HG02884 (cell line): ENCODE results near the gene GAGE12G.
"Not testable (repeated sequence)": the region's sequence is repeated elsewhere in the genome, so short reads cannot be mapped to it uniquely, and the experiment has no call there.

Experiments used
- ATAC-seq: cut with Tn5 transposase; IDR thresholded peaks from one replicate; pipeline ENCODE4 v1.9.1; 2021; ENCODE audit warnings: mild to moderate bottlenecking, moderate library complexity; ENCODE audit not compliant: unreplicated experiment

Gene GAGE12G

DNA sequence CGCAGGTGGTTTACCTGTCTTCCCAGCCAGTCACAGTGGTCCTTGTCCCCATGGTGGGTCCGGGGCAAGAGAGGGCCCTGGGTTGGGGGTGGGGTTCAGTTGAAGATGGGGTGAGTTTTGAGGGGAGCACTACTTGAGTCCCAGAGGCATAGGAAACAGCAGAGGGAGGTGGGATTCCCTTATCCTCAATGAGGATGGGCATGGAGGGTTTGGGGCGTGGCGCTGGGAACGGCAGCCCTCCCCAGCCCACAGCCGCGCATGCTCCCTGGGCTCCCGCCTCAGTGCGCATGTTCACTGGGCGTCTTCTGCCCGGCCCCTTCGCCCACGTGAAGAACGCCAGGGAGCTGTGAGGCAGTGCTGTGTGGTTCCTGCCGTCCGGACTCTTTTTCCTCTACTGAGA is at the start of gene GAGE12G:
GAGE12G (plus strand) TSS at position 301 of the 400 bp plus-strand sequence. CDS start 1,155 bp downstream, outside the sequence.
- not testable (repeated sequence) for ATAC-seq

DNA sequence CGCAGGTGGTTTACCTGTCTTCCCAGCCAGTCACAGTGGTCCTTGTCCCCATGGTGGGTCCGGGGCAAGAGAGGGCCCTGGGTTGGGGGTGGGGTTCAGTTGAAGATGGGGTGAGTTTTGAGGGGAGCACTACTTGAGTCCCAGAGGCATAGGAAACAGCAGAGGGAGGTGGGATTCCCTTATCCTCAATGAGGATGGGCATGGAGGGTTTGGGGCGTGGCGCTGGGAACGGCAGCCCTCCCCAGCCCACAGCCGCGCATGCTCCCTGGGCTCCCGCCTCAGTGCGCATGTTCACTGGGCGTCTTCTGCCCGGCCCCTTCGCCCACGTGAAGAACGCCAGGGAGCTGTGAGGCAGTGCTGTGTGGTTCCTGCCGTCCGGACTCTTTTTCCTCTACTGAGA is 38.3 kb upstream of the GAGE12G start, which contains the start of gene GAGE12C:
GAGE12C (plus strand) TSS at position 301 of the 400 bp plus-strand sequence. CDS start 1,155 bp downstream, outside the sequence.
- not testable (repeated sequence) for ATAC-seq

GRCh38 chrX:49541433-49541832 is 28.8 kb upstream of the GAGE12G start, which contains the start of gene GAGE12D:
Gene GAGE12D, plus strand, starts transcription at chrX:49541733. Its CDS starts 1,155 bp downstream, at chrX:49542888.
- not testable (repeated sequence) for ATAC-seq

- not testable (repeated sequence) for ATAC-seq
These were observed 19.2 kb upstream of the GAGE12G start, which contains the start of gene GAGE12E for GRCh38 chrX:49550989-49551388. Gene GAGE12E, plus strand, starts transcription at chrX:49551289. Its CDS starts 1,155 bp downstream, at chrX:49552444.

DNA sequence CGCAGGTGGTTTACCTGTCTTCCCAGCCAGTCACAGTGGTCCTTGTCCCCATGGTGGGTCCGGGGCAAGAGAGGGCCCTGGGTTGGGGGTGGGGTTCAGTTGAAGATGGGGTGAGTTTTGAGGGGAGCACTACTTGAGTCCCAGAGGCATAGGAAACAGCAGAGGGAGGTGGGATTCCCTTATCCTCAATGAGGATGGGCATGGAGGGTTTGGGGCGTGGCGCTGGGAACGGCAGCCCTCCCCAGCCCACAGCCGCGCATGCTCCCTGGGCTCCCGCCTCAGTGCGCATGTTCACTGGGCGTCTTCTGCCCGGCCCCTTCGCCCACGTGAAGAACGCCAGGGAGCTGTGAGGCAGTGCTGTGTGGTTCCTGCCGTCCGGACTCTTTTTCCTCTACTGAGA is 9.7 kb upstream of the GAGE12G start, which contains the start of gene GAGE12F:
GAGE12F (plus strand) TSS at position 301 of the 400 bp plus-strand sequence. CDS start 1,155 bp downstream, outside the sequence.
- not testable (repeated sequence) for ATAC-seq

GRCh38 chrX:49568728-49569127 is 1.5 kb upstream of the GAGE12G start:
- ATAC-seq: not testable (repeated sequence)

- ATAC-seq: not testable (repeated sequence)
These were observed 1.0 kb upstream of the GAGE12G start for GRCh38 chrX:49569152-49569551.

DNA sequence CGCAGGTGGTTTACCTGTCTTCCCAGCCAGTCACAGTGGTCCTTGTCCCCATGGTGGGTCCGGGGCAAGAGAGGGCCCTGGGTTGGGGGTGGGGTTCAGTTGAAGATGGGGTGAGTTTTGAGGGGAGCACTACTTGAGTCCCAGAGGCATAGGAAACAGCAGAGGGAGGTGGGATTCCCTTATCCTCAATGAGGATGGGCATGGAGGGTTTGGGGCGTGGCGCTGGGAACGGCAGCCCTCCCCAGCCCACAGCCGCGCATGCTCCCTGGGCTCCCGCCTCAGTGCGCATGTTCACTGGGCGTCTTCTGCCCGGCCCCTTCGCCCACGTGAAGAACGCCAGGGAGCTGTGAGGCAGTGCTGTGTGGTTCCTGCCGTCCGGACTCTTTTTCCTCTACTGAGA is 9.4 kb downstream of the GAGE12G start, which contains the start of gene GAGE12H:
GAGE12H (plus strand) TSS at position 301 of the 400 bp plus-strand sequence. CDS start 1,155 bp downstream, outside the sequence.
- not testable (repeated sequence) for ATAC-seq

- not testable (repeated sequence) for ATAC-seq
These were observed 19.0 kb downstream of the GAGE12G start, which contains the start of gene GAGE2A for GRCh38 chrX:49589196-49589595. Gene GAGE2A, plus strand, starts transcription at chrX:49589496. Its CDS starts 1,155 bp downstream, at chrX:49590651.

DNA sequence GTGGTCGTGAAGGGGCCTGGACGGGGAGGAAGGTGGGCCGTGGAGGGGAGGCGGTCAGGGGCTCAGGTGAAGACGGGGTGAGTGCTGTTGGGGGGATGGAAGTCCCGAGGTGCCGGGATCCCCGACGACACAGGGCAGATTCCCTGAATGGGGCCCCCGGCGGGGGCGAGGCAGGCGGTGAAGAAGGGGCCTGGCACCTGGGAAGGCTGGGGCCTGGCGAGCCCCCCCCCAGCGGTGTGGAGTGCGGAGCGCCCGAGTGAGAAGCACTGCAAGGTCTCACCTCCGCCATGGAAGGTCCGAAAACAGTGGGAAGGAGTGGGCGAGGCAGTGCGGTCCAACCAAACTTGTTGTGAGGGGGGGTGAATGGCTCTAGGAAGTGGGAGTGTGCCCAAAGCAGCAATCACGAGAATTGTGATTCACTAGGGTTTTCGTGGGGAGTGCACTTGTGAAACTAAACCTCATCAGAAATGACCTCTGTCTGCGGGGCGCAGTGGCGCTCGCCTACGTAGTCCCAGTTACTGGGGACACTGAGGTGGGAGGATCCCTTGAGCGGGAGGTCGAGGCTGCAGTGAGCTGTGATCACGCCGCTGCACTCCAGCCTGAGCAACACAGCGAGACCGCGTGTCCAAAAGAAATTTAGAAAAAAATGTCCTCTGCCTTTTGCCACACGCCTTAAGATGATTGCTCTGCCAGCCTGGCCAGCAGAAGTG is 19.7 kb downstream of the GAGE12G start:
- ATAC-seq: not testable (repeated sequence)

DNA sequence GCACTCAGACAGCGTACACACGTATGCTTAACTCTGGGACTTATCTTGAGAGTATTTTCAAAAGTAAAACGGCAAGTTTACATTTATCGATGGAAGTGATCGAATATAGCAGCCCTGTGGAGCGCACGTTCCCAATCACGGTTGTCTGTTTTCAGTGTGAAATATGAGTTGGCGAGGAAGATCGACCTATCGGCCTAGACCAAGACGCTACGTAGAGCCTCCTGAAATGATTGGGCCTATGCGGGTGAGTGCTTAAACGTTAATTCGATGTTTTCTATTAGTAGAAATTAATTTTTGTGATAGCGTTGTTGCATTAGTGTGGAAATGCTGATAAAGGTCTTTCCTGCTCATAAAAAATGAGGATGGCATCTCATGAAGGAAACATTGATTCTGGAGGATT is 20.3 kb downstream of the GAGE12G start:
- ATAC-seq: not testable (repeated sequence)

- not testable (repeated sequence) for ATAC-seq
These were observed 28.5 kb downstream of the GAGE12G start, which contains the start of gene GAGE1 for GRCh38 chrX:49598720-49599119. Gene GAGE1, plus strand, starts transcription at chrX:49599020. Its CDS starts 1,155 bp downstream, at chrX:49600175.

- ATAC-seq: no peak
These were observed 40.6 kb downstream of the GAGE12G start for GRCh38 chrX:49610718-49611310.

GRCh38 chrX:49618574-49618973 is 48.4 kb downstream of the GAGE12G start:
- ATAC-seq: no peak
